HuH-7 (cell line): ENCODE measurements around the gene AVEN.
A peak's percentile ranks its signal among the peaks of the same experiment; 100 is the strongest.

Experiments
- DNase-seq: peaks from one replicate; pipeline ENCODE4 v3.0.0; 2011; ENCODE audit warnings: low spot score

Gene AVEN

DNA sequence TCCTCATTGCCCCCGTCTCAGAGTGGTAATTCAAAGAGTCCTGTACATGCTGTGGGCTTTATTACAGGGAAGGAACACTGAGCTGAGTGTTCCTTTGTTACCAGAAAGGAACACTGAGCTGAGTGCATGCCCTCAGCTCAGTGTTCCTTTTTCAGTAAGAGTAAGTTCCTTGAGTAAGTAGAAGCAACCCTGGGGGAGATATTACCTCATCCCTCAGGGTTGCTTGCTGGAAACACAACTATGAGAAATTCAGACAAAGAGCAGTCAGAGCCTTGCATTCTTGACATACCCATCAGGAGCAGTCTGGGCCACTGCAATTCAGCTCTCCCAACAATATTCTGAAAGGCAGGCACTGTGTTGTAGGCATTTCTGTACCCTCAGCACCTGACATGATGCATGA, 53.7 kb downstream of the AVEN start:
- DNase-seq: no peak

DNA sequence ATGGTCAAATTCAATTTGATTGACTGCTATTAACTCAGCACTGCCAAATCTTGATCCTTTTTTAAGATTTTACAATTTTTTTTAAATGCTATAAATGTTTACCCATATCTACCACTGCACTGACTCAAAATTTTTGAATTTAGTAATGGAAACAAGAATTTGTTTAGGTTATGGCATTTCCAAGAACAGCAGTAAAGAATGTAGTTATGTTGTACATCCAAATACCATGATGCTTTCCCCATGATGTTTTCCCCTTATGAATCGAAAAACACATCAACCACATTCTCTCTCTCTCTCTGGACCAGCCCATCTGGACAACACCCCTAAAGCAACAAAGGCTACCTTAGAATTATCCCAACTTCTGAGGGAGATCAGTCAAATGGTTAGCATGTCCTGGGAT, 56.5 kb downstream of the AVEN start:
- no peak for DNase-seq

DNA sequence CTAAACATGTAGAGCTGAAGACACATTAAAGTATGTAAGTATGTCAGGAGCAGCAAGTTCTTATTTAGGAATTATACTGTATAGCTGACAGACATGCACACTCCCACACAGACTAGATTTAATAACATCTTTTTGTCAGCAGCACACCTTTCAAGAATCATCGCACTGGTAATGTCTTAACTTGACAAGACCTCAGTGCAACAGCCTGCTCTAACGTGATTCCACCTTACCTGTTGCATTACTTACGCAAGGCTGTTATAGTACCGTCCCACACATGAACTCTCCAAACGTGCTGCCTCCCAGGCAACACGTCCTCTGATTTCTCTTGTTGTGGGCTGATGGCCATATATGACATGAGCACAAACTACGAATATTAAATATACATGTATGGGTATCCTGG, 58.8 kb downstream of the AVEN start:
- DNase-seq: no peak

DNA sequence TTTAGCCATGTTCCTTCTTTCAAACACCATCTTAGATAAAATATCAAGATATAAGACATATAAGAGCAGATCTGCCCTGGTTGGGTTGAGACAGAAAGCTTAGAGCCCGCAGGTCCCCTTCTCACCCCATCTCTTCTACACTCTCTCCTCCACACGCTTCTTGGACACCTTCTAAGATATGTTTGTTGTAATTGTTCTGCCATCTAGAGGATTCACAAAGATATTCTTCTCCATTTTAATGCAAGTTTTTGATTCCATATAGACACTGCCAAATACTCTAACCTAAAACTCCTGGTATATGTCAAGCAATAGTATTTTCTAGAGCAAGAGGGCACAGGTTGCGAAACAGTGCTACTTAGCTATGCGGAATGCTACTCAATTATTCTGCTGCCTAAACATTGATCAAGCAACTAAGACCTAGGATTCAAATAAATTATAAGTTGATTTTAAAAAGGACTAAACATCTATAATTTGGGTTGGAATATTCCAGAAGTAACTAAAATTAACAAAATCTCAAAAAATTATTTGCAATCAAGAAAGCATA, 63.9 kb downstream of the AVEN start:
- no peak for DNase-seq

DNA sequence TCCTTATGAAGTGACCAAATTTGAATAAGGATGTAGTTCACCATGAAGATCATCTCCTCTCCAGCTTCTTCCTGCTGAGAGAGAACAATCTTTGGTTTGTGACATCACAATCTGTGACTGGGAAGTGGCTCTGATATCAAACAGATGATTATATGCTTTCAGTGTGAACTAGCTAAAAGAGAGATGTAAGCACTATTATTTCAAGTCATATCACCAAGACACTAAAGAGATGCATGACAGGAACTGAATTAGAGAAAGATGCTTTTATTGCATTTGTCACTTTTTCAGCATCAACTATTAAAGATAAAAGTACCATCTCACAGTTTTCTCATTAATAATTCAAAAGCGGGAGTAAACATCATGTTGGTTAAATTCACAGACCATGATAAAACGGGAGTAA, 67.2 kb downstream of the AVEN start:
- no peak for DNase-seq

DNA sequence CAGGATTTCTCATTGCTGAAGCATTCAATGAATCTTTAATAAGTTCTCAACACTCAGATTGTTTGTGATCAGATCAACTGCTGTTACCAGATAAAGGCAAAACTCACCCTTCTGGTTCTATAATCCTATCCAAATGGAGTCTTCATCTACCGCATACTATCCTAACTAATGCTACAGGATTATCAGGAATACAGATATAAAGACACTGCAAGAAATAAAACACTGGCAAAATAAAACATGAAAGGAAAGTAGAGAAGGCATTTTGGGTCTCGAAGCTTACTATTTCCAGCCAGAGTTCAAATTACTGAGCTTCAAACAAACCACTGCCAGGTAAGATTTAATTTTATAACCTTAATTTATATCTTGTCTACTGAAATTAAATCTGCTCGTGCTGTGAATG, 70.2 kb downstream of the AVEN start:
- no peak for DNase-seq

DNA sequence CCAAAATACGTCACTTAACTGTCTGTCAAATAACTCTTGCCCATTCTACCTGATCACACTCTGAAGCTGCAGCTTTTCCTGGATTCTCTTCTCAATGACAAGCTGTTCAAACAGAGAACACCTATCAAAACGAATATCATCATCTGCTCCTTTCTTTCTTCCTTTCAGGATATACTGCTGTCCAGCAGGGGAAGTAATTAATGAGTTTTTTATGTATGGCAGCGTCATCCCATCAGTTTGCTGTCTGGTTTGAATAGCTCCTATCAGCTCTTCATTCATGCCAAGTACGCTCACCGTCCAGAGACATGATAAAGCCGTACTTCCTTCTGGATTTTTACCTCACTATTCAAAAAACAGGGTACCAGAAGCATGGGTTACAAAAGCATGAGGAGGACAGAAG, 70.8 kb downstream of the AVEN start, which contains the start of gene CHRM5:
Gene CHRM5 (plus strand): TSS at position 274 of the 400 bp plus-strand sequence. CDS start 94,221 bp downstream, outside the sequence.
- no peak for DNase-seq

DNA sequence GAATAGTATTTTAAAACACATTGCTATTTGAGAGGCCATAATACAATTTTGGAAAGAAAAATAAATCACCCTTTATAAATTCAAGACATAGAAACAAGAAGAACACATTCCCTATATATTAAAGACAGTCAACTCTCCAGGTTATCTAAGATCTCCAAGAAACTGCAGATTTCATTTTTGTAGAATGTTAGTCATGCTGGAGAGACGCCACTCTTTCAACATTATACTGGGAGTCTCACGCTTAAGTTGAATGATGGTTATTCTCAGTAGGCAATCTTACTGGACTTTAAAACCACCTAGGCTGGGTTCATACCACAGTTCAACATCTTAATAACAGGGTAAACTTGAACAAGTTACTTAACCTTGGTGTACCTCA, 74.4 kb downstream of the AVEN start:
- no peak for DNase-seq

DNA sequence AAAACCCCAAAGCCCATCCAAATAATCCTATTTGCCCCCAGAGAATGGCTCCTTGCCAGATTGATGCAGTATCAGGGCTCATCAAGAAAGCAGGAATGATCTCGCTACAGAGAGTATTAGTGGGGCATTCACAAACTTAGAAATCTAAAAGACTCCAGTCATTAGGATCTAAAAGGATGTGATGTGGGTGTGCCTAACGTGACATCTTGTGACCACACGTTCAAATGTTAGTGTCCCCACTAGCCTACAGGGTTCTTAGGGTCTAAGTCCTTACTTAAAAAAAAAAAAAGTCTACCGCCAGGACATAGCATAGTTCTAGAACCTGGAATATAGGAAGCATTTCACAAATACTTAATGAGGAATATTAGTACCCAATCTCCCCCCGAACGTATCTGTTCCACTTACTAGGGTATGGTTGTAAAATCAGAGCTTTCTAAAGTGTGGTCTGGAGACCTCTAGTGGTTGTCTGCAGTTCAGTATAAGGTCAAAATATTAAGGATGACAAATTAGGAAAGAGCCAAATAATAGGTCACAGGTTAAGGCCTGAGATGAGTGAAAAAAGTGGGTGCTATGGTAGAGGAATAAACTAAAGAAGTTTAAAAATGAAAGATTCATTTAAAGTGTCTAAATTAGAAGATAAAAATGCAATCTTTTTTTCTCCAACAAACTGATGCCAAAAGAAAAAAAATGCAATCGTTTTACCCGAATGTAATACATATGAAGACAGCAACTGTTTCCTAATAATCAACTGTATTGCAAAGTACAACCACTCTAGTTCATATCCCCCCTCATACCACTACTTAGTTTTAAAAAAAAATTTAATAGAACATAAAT, 75.0 kb downstream of the AVEN start:
- peak; percentile 10 for DNase-seq

DNA sequence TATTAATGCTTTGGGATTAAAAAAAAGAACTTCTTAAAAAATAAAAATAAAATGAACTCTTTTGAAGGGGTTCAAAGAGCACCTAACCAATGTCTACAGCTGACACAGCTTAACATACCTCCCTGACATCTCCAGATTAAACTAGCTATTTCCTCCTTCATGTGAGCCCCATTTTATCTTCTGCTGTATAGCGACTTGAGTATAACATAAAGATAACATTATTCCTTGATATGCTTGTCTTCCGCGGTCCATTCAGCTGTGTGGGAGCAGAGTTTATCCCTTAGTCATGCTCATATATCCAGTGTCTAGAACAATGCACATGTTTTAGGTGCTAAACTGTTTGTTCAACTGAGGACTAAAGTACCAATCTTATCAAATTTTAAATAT, 78.5 kb downstream of the AVEN start:
- DNase-seq: no peak

DNA sequence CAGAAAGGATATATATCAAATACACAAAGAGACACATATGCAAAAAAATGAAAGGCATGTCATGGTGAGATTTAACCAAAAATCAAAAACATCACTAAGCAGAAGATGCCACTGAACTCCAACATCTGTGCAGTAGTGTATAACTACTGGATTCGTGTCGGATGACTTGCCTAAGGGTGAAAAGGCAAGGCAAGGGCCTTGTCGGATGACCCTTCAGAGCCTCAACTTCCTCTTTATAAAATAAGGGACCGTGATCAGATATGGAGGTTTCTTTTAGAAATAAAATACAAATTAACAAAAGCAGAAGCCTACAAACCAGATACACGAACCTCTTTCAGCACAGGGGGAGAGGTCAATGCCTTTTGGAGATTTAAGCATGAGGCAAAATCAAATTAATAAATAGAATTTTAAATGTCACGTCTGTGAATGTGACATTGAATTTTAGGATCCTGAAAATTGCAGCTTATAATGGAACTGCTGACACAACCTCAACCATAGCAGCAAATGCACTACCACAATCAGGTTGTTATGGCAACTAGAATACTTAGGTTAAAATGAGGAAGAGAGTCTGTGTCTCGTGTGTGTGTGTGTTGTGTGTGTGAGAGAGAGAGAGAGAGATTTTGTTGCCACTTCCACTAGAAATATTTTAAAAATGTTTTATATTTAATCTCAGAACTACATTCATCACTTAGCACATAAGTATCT, 79.0 kb downstream of the AVEN start:
- DNase-seq: no peak

DNA sequence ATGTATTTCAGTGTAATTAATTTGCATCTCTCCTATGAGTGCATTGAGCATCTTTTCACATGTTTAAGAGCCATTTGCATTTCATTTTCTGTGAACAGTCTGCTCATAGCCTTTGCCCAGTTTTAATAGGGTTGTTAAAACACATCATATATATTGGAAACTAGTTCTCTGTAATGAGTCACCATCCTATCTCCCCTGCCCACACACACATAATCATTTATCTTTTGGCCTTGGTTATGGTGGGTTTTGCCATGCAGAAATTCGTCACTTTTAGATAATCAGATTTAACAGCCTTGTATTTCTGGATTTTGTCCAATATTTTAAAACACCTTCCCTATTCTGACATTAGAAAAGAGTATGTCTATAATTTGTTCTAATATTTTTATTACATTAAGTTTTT, 82.6 kb downstream of the AVEN start:
- no peak for DNase-seq

DNA sequence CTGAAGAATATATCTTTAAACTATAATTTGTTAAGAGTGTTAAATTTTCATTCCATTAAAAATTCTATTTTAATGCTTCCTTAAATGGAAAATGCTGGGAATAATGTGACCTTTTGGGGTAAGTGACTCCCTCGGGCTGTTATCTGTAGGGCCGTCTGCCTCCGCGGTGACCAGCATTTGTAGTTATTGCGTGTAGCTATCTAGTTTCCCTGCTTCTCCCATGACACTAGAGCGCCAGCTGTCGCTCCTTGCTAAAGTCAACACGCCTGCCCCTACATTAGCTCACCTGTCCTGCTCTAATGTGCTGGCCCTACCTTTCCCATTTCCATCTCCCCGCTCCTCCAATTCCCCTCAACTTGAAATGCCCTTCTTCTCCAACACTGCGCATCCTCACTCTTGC, 83.1 kb downstream of the AVEN start:
- DNase-seq: no peak

DNA sequence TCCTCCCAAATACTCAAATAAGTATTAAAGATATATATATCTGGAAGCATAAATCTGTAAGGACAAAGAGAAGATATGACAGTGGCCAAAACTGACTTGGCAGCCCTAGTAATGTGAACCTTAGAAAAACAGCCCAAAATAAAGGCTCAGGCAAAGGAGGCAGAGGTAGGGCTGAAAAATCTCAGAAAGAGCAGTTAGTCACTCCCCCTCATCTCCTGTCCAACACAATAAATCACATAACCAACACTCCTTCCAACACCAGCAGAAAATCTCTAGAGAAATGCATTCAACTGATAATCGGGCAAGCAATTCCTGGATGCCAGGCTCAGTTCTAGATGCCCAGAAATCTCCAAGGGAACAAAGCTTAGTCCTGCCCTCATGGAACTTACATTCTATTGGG, 92.9 kb downstream of the AVEN start:
- DNase-seq: no peak

DNA sequence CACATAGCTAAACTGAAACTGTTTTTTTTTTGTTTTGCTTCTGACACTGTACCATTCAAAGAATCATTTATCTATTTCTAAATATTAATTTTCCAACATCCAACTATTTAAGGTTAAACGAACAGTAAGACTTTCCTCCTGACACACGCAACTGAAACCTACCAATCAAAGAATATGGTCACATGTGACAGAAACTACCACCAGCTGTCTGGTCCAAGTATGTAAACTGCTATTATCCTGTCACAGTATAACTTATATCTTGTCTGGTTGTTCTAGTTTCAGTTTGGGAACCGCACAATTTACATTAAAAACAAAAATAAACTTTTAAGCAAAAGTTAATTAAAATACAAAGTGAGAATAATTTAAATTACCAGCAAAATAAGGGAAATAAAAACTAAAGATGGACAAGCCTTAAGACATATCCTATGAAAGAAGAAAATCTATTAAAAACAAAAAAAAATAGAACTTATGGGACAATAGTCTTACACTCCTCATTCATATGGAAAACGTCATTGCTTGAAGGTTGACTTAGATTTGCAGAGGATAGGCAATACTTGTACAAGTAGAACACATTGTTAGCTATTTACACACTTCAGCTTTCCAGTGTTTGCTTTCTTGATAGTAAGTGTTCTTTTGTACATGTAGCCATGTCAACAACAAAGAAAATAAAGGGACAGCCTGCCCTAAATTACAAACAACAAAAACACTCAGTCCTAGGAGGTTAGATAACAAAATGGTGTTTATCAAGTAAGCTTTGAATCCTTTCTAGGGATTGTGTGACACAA, 97.5 kb downstream of the AVEN start:
- no peak for DNase-seq

DNA sequence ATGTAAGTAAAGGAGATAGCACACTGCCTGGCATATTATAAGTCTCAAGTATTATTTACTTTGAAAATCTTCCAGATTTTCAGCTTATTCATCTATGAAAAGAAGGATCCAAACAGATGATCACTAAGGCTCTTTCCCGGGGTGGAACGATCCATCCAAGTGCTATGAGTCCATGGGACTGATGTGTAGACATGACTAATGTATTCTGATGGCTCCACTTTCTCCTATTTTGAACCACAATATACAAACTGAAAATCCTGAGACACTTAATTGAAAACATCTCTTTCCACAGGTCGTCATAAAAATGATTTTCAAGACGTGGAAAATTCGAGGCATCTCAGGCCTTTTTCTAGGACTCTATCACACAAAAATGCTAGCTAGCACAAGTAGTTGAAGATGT, 104.1 kb downstream of the AVEN start:
- DNase-seq: no peak

DNA sequence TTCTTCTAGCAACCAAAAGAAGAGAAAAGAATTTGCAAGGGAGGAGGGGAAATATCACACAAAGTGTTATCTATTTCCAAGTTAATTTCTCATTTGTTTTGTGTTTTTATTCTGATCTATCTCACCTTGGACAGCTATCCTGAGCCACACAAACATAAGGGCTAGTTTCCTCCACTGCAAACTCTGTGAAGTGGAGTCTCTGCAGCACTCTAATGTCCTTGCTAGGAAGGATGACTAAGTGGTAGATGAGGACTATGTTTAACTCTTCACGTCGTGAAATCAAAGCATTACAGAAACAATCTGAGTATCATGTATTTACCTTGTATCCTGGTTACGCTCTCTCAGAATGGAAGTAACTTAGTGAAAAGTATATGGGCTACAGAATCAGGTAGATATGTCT, 104.6 kb downstream of the AVEN start:
- DNase-seq: no peak

DNA sequence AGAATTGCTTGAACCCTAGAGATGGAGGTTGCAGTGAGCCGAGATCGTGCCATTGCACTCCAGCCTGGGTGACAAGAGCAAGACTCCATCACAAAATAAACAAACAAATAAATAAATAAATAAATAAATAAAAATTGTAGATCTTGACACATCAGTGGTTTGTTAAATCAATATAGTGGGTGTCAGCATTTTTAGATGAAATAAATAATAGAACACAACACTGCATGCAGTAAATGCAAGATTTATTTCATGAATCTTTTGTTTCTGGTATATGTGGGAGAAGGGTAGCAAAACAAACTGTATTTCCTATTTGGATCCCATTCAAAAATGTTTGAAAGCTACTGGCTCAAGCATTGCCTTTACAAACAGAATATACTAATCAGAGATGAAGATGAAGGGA, 106.3 kb downstream of the AVEN start:
- DNase-seq: no peak

DNA sequence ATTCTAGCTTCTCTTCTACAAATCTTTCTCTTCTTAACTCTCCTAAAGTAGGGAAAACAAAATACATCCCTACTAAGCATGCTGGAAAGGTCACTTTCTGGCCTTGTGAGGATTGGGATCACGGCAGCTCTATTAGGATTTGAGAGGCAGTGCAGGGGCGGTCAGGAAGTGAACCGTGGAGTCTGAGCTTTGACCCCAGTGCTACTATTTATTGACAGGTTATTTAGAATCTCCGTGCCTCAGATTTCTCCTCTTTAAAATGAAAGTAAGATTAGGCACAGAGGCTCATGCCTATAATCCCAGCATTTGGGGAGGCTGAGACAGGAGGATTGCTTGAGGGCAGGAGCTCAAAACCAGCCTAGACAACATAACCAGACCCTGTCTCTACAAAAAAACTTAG, 112.7 kb downstream of the AVEN start:
- DNase-seq: peak; percentile 20

DNA sequence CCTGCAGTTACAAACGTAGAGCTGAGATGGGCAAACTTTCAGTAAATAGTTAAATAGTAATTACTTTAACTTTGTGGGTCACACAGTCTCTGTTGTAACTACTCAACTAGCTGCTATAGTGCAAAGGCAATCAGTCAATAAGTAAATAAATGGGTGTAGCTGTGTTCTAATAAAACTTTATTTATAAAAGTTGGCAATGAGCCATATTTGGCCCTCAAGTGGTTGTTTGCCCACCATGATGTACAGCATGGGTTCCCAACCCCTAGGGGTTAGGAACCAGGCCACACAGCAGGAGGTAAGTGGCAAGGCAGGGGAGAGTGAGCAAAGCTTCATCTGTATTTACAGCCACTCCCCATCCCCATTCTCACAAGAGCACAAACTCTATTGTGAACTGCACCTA, 115.6 kb downstream of the AVEN start:
- DNase-seq: no peak

DNA sequence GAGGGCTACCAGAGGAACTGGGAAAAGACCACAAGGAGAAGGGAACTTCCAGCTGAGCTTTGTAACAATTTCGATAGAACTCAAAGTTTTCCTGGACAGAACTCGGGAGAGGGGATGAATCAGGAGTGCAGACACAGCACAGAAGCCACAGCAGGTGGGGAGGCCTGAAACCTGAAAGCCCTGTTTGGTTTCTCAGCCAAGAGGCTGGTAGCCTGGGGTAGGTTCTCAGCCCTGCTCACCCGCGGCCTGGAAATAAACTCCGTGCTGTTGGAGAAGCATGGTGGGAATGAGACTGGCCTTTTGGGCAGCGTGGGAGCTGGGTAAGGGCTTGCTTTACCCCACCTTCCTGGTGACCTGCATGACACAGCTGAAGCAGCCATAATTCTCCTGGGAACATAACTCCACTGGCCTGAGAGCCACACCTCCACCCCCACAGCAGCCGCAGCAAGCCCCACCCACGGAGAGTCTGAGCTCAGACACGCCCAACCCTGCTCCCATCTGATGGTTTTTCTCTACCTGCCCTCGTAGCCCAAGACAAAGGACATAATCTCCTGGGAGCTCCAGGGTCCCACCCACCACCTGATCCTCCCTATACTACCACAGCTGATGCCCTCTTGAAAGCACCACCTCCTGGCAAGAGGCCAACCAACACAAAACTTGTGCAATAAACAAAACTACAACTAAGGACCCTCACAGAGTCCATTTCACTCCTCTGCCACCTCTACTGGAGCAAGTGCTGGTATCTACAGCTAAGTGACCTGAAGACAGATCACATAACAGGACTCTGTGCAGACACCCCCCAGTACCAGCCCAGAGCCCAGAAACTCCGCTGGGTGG, 123.2 kb downstream of the AVEN start:
- DNase-seq: no peak

DNA sequence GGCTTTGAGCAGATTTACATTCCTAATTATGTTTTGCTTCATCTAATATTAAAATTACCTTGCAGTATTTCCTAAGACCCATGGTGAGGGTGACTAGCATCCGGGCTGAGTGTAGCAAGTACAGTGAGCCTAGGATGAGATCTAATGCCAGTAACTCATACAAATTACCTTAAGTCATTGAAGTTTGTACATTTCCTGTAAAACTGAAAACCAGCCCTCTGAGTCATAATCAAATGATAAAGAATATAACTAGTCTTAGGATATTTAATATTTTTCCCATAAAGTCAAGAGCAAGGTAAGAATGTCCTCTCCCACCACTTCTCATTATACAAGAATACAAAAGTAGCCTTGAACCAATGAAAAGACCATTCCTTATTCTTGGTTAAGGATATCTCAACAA, 125.5 kb downstream of the AVEN start:
- DNase-seq: no peak
